ENCODE data around the gene SLC17A5. TPM values are rescaled to one million over a fixed set of nuclear protein-coding genes. Genes with fewer than 3 reads are reported as not detected.
"Not testable (repeated sequence)": the region's sequence is repeated elsewhere in the genome, so short reads cannot be mapped to it uniquely, and the experiment has no call there.

SLC17A5 gene
- total and polyA plus RNA-seq, 2 experiments from 2014 or later, result 18.4 to 20.1 TPM

DNA sequence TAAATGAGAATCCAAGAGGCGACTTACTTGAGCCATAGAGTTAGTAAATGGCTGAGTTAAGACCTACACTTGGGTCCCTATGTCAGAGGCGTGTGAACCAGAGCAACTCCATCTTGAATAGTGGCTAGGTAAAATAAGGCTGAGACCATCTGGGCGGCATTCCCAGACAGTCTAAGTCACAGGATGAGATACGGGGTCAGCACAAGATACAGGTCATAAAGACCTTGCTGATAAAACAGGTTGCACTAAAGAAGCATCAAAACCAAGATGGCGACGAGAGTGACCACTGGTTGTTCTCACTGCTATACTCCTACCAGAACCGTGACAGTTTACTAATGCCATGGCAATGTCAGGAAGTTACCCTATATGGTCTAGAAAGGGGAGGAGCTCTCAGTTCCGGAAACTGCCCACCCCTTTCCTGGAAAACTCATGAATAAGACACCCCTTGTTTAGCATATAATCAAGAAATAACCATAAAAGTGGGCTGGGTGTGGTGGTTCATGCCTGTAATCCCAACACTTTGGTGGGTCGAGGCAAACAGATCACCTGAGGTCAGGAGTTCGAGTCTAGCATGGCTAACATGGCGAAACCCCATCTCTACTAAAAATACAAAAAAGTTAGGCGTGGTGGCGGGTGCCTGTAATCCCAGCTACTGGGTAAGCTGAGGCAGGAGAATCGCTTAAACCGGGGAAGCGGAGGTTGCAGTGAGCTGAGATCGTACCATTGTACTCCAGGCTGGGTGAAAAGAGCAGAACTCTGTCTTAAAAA lies 89.0 kb downstream of the SLC17A5 start:
- no peaks in the 10 kb centered on the region for H3K9me3 ChIP-seq (ENCODE audit: low read depth)
- no peak overlapping the region for H3K4me3 ChIP-seq
- H3F3A ChIP-seq (ENCODE audit: insufficient read depth), result peaks cover 17% of the 10 kb centered on the region
- in situ Hi-C loops (cut with MboI), result no loop called here
- no peak overlapping the region for H3K27ac ChIP-seq
- DNase-seq, result no peak
- no peak overlapping the region for H3K9ac ChIP-seq
- no peak for TF ChIP-seq EZH2 (IDR thresholded peaks at IDR 0.05; ENCODE audit: insufficient read depth, poor library complexity, severe bottlenecking)
- H3K9me2 ChIP-seq (ENCODE audit: insufficient read depth), result no peaks in the 10 kb centered on the region
- peak overlapping the region; percentile 54 for H2AFZ ChIP-seq
- H3K27me3 ChIP-seq (replicated peaks; ENCODE audit: insufficient read depth), result no peaks in the 10 kb centered on the region
- H3K4me2 ChIP-seq (ENCODE audit: unreplicated experiment), result no peak overlapping the region
- WGBS, 2 experiments (ENCODE audit: low coverage in 1 of 2, low lambda C conversion rate in 2 of 2, missing lambda C conversion rate in 2 of 2), result 90 to 91% methylated on average over 17 of the region's 17 CpGs
- no peaks in the 10 kb centered on the region for H3K36me3 ChIP-seq (ENCODE audit: low read depth)
- no peaks in the 10 kb centered on the region for H3K79me2 ChIP-seq (ENCODE audit: insufficient read depth)
- H3K4me1 ChIP-seq (ENCODE audit: insufficient read depth), result peaks cover 18% of the 10 kb centered on the region
- H4K20me1 ChIP-seq (ENCODE audit: insufficient read depth), result no peaks in the 10 kb centered on the region

DNA sequence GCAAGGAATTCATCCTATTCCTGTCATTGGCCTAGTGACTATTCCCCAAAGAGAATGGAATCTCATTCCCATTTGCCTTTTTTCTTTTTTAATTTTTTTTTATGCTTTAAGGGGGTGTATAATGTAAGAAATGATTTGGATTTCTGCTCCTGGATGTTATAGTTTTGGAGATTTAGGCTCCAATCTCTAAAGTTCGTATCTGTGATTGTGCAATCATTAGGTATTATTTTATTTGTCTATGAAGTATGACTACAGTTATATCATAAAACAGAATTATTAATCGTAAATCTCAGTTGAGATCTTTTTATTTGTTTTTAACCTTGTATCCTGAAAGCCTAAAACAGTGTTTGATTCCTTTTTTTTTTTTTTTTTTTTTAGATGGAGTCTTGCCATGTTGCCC lies 91.2 kb downstream of the SLC17A5 start:
- no peak overlapping the region for H2AFZ ChIP-seq
- in situ Hi-C loops (cut with MboI), result no loop called here
- no peak overlapping the region for H3K4me2 ChIP-seq (ENCODE audit: unreplicated experiment)
- no peaks in the 10 kb centered on the region for H3K9me2 ChIP-seq (ENCODE audit: insufficient read depth)
- no peak for DNase-seq
- H3K79me2 ChIP-seq (ENCODE audit: insufficient read depth), result no peaks in the 10 kb centered on the region
- no peaks in the 10 kb centered on the region for H3K36me3 ChIP-seq (ENCODE audit: low read depth)
- peaks cover 14% of the 10 kb centered on the region for H3F3A ChIP-seq (ENCODE audit: insufficient read depth)
- H3K4me3 ChIP-seq, result no peak overlapping the region
- no peaks in the 10 kb centered on the region for H3K9me3 ChIP-seq (ENCODE audit: low read depth)
- H3K9ac ChIP-seq, result no peak overlapping the region
- no peaks in the 10 kb centered on the region for H3K27me3 ChIP-seq (replicated peaks; ENCODE audit: insufficient read depth)
- no peak overlapping the region for H3K27ac ChIP-seq
- TF ChIP-seq EZH2 (IDR thresholded peaks at IDR 0.05; ENCODE audit: insufficient read depth, poor library complexity, severe bottlenecking), result no peak
- no peak for TF ChIP-seq EZH2phosphoT487 (IDR thresholded peaks at IDR 0.05; ENCODE audit: insufficient read depth, low read depth)
- H3K4me1 ChIP-seq (ENCODE audit: insufficient read depth), result peaks cover 16% of the 10 kb centered on the region
- 84 to 90% methylated on average over 2 of the region's 2 CpGs for WGBS, 2 experiments (ENCODE audit: low coverage in 1 of 2, low lambda C conversion rate in 2 of 2, missing lambda C conversion rate in 2 of 2)
- H4K20me1 ChIP-seq (ENCODE audit: insufficient read depth), result no peaks in the 10 kb centered on the region

DNA sequence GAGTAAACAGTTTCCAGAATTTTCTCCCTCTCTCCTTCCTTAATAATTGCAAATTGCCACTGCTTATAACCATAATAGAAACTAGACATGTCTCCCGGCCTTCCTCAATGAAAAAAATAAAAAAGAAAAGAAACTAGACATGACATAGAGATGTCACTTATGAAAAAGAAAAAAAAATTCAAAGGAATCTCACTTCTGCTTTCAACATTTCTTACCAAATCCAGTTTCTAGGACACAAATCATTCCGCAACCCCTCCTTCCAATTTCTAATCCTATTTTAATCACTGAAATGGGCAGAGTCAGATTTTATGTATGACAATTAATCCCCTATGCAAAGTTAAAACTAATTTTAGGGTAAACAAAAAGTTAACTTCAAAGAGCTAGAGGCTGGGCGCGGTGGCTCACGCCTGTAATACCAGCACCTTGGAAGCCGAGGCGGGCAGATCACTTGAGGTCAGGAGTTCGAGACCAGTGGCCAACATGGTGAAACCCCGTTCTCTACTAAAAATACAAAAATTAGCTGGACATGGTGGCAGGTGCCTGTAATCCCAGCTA lies 92.9 kb downstream of the SLC17A5 start:
- 84 to 86% methylated on average over 9 of the region's 9 CpGs for WGBS, 2 experiments (ENCODE audit: low coverage in 1 of 2, low lambda C conversion rate in 2 of 2, missing lambda C conversion rate in 2 of 2)
- Histone ChIP-seq H3K79me2 (ENCODE audit: insufficient read depth) (no peaks in the 10 kb centered on the region), H3K4me1 (ENCODE audit: insufficient read depth) (no peaks in the 10 kb centered on the region), H3F3A (ENCODE audit: insufficient read depth) (no peaks in the 10 kb centered on the region), H3K4me3 (no peak overlapping the region), H2AFZ (peak overlapping the region; percentile 59), H3K4me2 (ENCODE audit: unreplicated experiment) (no peak overlapping the region), H3K36me3 (ENCODE audit: low read depth) (no peaks in the 10 kb centered on the region), H3K27me3 (replicated peaks; ENCODE audit: insufficient read depth) (no peaks in the 10 kb centered on the region), H3K27ac (no peak overlapping the region), H3K9me2 (ENCODE audit: insufficient read depth) (no peaks in the 10 kb centered on the region), H4K20me1 (ENCODE audit: insufficient read depth) (no peaks in the 10 kb centered on the region), H3K9me3 (ENCODE audit: low read depth) (no peaks in the 10 kb centered on the region), H3K9ac (no peak overlapping the region)
- in situ Hi-C loops (cut with MboI), result no loop called here
- TF ChIP-seq EZH2phosphoT487 (IDR thresholded peaks at IDR 0.05; ENCODE audit: insufficient read depth, low read depth) (no peak), EZH2 (IDR thresholded peaks at IDR 0.05; ENCODE audit: insufficient read depth, poor library complexity, severe bottlenecking) (no peak)
- no peak for DNase-seq

DNA sequence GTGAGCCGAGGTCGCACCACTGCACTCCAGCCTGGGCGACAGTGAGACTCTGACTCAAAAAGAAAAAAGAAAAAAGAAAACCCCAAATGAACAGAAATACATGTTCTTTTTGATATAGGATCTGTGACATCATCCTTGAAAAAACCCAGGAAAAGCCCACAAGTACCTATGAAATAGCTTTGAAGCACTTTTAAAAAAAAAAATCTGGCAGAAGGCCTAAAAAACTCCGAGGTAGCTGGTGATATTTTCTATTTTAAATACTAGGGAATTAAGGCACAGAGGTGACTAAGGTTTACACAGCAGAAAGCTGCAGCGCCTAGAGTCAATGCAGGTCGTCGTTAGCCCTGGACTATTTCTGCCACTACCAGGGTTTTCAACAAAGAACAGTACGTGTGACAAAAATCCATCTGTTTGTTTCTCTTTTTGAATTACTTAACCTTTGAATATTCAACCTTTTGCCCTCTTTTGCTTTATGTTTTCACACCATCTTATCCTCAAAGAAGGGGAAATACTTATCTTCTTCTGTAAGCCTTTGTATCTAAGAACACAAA lies 93.5 kb downstream of the SLC17A5 start:
- in situ Hi-C loops (cut with MboI), result no loop called here
- H4K20me1 ChIP-seq (ENCODE audit: insufficient read depth), result no peaks in the 10 kb centered on the region
- no peaks in the 10 kb centered on the region for H3K79me2 ChIP-seq (ENCODE audit: insufficient read depth)
- no peak for TF ChIP-seq EZH2phosphoT487 (IDR thresholded peaks at IDR 0.05; ENCODE audit: insufficient read depth, low read depth)
- TF ChIP-seq EZH2 (IDR thresholded peaks at IDR 0.05; ENCODE audit: insufficient read depth, poor library complexity, severe bottlenecking), result no peak
- no peaks in the 10 kb centered on the region for H3K4me1 ChIP-seq (ENCODE audit: insufficient read depth)
- H3K27ac ChIP-seq, result no peak overlapping the region
- H3K9ac ChIP-seq, result no peak overlapping the region
- H3K9me2 ChIP-seq (ENCODE audit: insufficient read depth), result no peaks in the 10 kb centered on the region
- H2AFZ ChIP-seq, result peak overlapping the region; percentile 59
- DNase-seq, result no peak
- H3K9me3 ChIP-seq (ENCODE audit: low read depth), result no peaks in the 10 kb centered on the region
- no peaks in the 10 kb centered on the region for H3F3A ChIP-seq (ENCODE audit: insufficient read depth)
- no peak overlapping the region for H3K4me2 ChIP-seq (ENCODE audit: unreplicated experiment)
- no peaks in the 10 kb centered on the region for H3K36me3 ChIP-seq (ENCODE audit: low read depth)
- no peaks in the 10 kb centered on the region for H3K27me3 ChIP-seq (replicated peaks; ENCODE audit: insufficient read depth)
- WGBS, 2 experiments (ENCODE audit: low coverage in 1 of 2, low lambda C conversion rate in 2 of 2, missing lambda C conversion rate in 2 of 2), result 65 to 68% methylated on average over 8 of the region's 8 CpGs
- no peak overlapping the region for H3K4me3 ChIP-seq

DNA sequence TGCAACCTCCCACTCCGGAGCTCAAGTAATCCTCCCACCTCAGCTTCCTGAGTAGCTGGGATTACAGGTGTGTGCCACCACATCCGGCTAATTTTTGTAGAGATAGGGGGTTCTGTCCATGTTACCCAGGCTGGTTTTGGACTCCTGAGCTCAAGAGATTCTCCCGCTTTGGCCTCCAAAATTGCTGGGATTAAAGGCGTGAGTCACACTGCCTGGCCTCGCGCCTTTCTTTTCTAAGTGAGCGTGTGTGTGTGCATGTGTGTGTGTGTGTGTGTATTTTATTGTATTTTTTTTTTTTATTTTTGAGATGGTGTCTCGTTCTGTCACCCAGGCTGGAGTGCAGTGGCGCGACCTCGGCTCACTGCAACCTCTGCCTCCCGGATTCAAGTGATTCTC lies 94.4 kb downstream of the SLC17A5 start:
- in situ Hi-C loops (cut with MboI); H2AFZ ChIP-seq; H3K4me1 ChIP-seq (ENCODE audit: insufficient read depth); DNase-seq; H4K20me1 ChIP-seq (ENCODE audit: insufficient read depth); H3K79me2 ChIP-seq (ENCODE audit: insufficient read depth); H3K9me3 ChIP-seq (ENCODE audit: low read depth); H3K4me2 ChIP-seq (ENCODE audit: unreplicated experiment); H3F3A ChIP-seq (ENCODE audit: insufficient read depth); H3K27ac ChIP-seq; H3K36me3 ChIP-seq (ENCODE audit: low read depth); H3K9ac ChIP-seq; H3K9me2 ChIP-seq (ENCODE audit: insufficient read depth); H3K27me3 ChIP-seq (replicated peaks; ENCODE audit: insufficient read depth); H3K4me3 ChIP-seq: not testable (repeated sequence)
- 97% methylated on average over 12 of the region's 12 CpGs for WGBS, 2 experiments (ENCODE audit: low coverage in 1 of 2, low lambda C conversion rate in 2 of 2, missing lambda C conversion rate in 2 of 2)
